ENCODE data around the gene RSPH1.

The RSPH1 gene

GRCh38 chr21:42455754-42456440, 40.1 kb downstream of the RSPH1 start:
- DNase-seq (ENCODE audit: low read depth, low spot score), result no peak
- H3K4me3 ChIP-seq (ENCODE audit: low read length), result no peak overlapping the region

- no peak for DNase-seq (ENCODE audit: low read depth, low spot score)
- no peak overlapping the region for H3K4me3 ChIP-seq (ENCODE audit: low read length)
Measured at GRCh38 chr21:42455196-42455595, 40.8 kb downstream of the RSPH1 start.

GRCh38 chr21:42454786-42455185, 41.2 kb downstream of the RSPH1 start:
- no peak overlapping the region for H3K4me3 ChIP-seq (ENCODE audit: low read length)

GRCh38 chr21:42453986-42454570, 41.9 kb downstream of the RSPH1 start:
- no peak overlapping the region for H3K4me3 ChIP-seq (ENCODE audit: low read length)
- no peak for DNase-seq (ENCODE audit: low read depth, low spot score)

More at GRCh38 chr21:42454786-42455185, 41.2 kb downstream of the RSPH1 start:
- no peak for DNase-seq (ENCODE audit: low read depth, low spot score)

GRCh38 chr21:42453224-42453985, 42.6 kb downstream of the RSPH1 start:
- no peak overlapping the region for H3K4me3 ChIP-seq (ENCODE audit: low read length)
- no peak for DNase-seq (ENCODE audit: low read depth, low spot score)

- DNase-seq (ENCODE audit: low read depth, low spot score), result no peak
- H3K4me3 ChIP-seq (ENCODE audit: low read length), result no peak overlapping the region
Measured at GRCh38 chr21:42452401-42453223, 43.4 kb downstream of the RSPH1 start.

GRCh38 chr21:42451941-42452340, 44.1 kb downstream of the RSPH1 start:
- H3K4me3 ChIP-seq (ENCODE audit: low read length), result no peak overlapping the region
- no peak for DNase-seq (ENCODE audit: low read depth, low spot score)

- no peak overlapping the region for H3K4me3 ChIP-seq (ENCODE audit: low read length)
- DNase-seq (ENCODE audit: low read depth, low spot score), result peak; percentile 77
Measured at GRCh38 chr21:42448686-42449085, 47.3 kb downstream of the RSPH1 start.

- no peak overlapping the region for H3K4me3 ChIP-seq (ENCODE audit: low read length)
- no peak for DNase-seq (ENCODE audit: low read depth, low spot score)
Measured at GRCh38 chr21:42447732-42448131, 48.3 kb downstream of the RSPH1 start.

GRCh38 chr21:42447182-42447581, 48.8 kb downstream of the RSPH1 start:
- no peak for DNase-seq (ENCODE audit: low read depth, low spot score)
- no peak overlapping the region for H3K4me3 ChIP-seq (ENCODE audit: low read length)

GRCh38 chr21:42446531-42446930, 49.5 kb downstream of the RSPH1 start:
- no peak for DNase-seq (ENCODE audit: low read depth, low spot score)
- H3K4me3 ChIP-seq (ENCODE audit: low read length), result no peak overlapping the region

GRCh38 chr21:42445311-42445710, 50.7 kb downstream of the RSPH1 start:
- H3K4me3 ChIP-seq (ENCODE audit: low read length), result no peak overlapping the region
- DNase-seq (ENCODE audit: low read depth, low spot score), result no peak

- H3K4me3 ChIP-seq (ENCODE audit: low read length), result no peak overlapping the region
- DNase-seq (ENCODE audit: low read depth, low spot score), result no peak
Measured at GRCh38 chr21:42444745-42445059, 51.3 kb downstream of the RSPH1 start.

- H3K4me3 ChIP-seq (ENCODE audit: low read length), result no peak overlapping the region
- no peak for DNase-seq (ENCODE audit: low read depth, low spot score)
Measured at GRCh38 chr21:42443876-42444744, 51.9 kb downstream of the RSPH1 start.

- H3K4me3 ChIP-seq (ENCODE audit: low read length), result no peak overlapping the region
- no peak for DNase-seq (ENCODE audit: low read depth, low spot score)
Measured at GRCh38 chr21:42443181-42443785, 52.7 kb downstream of the RSPH1 start.

GRCh38 chr21:42441963-42442362, 54.1 kb downstream of the RSPH1 start:
- H3K4me3 ChIP-seq (ENCODE audit: low read length), result no peak overlapping the region
- DNase-seq (ENCODE audit: low read depth, low spot score), result no peak

GRCh38 chr21:42440187-42440792, 55.7 kb downstream of the RSPH1 start:
- DNase-seq (ENCODE audit: low read depth, low spot score), result no peak
- H3K4me3 ChIP-seq (ENCODE audit: low read length), result no peak overlapping the region
